Measurements from ENCODE around the gene FXYD7. TPM values are rescaled to one million over a fixed set of nuclear protein-coding genes. Genes with fewer than 3 reads are reported as not detected.

The FXYD7 gene
- total RNA-seq, 1 donor, result not detected

GRCh38 chr19:35160629-35161433 lies 17.8 kb downstream of the FXYD7 start:
- TF ChIP-seq CTCF (IDR thresholded peaks at IDR 0.05; ENCODE audit: insufficient read depth, low read length), result no peak
- DNase-seq (ENCODE audit: low read depth), result no peak
- H3K4me3 ChIP-seq (ENCODE audit: low read depth, low read length), result no peak overlapping the region

DNA sequence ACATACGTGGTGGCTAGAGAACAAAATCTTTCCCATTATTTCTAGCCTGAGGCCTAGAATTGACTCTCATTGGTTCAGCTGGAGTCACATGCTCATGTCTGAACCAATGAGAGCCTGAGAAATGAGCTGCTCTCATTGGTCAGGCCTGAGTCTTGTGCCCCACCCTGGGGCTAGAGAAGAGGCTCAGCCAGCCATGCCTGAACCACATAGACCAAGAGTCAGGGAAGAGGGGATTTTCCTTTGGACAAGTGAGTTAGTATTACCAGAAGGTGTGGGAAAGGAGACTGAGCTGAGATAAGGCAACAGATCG lies 18.3 kb downstream of the FXYD7 start:
- no peak overlapping the region for H3K4me3 ChIP-seq (ENCODE audit: low read depth, low read length)
- no peak for DNase-seq (ENCODE audit: low read depth)
- TF ChIP-seq CTCF (IDR thresholded peaks at IDR 0.05; ENCODE audit: insufficient read depth, low read length), result no peak

DNA sequence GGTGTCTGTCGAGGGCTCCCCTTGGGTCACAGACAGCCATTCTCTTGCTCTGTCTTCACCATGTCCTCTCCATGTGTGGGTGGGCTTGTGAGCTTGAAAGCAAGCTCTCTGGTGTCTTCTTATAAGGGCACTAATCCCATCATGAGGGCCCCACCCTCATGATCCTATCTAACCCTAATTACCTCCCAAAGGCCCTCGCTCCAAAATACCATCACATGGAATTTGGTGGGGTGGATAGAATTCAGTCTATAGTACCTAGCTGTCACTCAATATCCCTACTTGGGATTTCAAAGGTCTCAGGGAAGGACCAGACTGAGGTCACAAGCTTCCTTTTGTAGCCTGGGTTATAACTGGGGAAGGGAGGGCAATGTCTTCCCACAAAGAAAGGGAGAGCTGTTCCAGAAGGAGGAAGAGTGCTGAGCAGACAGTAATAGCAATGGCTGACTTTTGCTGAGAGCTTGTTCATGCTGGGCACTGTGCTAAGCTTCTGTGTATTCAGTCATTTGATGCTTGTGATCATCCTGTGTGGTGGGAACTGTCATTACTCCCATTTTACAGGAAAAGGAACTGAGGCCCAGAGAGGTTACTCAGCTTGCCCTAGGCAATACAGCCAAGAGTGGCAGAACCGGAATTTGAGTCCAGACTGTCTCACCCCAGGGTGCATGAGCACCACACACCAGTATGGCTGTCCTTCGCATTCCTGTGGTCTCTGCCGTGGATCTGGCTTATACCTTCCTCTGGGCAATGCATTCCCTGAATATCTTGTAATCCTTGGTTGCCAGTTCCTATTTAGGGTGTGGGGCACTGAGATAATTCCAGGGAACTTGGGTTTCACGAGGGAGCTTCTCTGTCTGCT lies 19.6 kb downstream of the FXYD7 start:
- DNase-seq (ENCODE audit: low read depth), result no peak
- no peak for TF ChIP-seq CTCF (IDR thresholded peaks at IDR 0.05; ENCODE audit: insufficient read depth, low read length)
- H3K4me3 ChIP-seq (ENCODE audit: low read depth, low read length), result no peak overlapping the region

DNA sequence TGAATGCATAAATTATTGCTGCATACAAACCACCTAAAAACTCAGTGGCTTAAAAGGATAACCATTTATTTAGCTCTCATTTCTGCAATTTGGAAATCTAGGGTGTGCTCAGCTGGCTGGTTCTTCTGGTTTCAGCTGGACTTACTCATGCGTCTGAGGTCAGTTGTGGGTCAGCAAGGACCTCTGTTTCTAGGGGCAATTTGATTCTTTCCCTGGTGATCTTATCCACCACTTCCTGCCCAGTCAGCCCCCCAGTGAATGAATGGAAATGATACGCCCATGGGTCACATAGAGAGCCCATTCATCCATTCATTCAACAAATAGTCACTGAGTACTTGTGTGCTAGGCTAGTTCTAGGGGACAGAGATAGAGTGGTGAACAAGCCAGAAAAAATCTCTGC lies 21.4 kb downstream of the FXYD7 start:
- no peak for TF ChIP-seq CTCF (IDR thresholded peaks at IDR 0.05; ENCODE audit: insufficient read depth, low read length)
- DNase-seq (ENCODE audit: low read depth), result no peak
- H3K4me3 ChIP-seq (ENCODE audit: low read depth, low read length), result no peak overlapping the region

- no peak for DNase-seq (ENCODE audit: low read depth)
- no peak for TF ChIP-seq CTCF (IDR thresholded peaks at IDR 0.05; ENCODE audit: insufficient read depth, low read length)
- no peak overlapping the region for H3K4me3 ChIP-seq (ENCODE audit: low read depth, low read length)
These were observed 22.4 kb downstream of the FXYD7 start for GRCh38 chr19:35165200-35166058.

Measured in fibroblast of the aortic adventitia (primary cell).